ENCODE data around the gene TNFAIP2. TPM values are rescaled to one million over a fixed set of nuclear protein-coding genes. Genes with fewer than 3 reads are reported as not detected.

The TNFAIP2 gene
- total and polyA plus RNA-seq, 9 of the 15 experiments (the other 6 are each of a cell fraction or from before 2014, with no cell fraction given) = 22.6 to 68.6 (median 44.6) TPM

DNA sequence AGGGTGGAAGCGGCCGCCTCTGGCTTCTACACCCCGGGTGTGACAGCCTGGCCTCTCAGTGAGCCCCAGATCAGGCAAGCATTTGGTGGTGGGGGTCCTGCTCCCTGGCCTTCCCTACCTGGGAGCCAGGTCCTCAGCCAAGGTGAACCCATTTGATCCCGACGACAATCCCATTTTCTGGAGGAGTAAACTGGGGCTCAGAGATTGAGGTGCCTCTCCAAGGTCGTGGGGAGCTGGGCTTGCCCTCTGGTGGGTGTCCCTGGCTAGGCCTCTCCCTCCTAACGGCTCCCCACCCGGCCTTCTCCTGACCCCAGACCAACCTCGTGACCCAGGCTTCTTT is 31.4 kb upstream of the TNFAIP2 start (continued):
- no peak for TF ChIP-seq CAMTA2 (CRISPR knock-in tag; conservative IDR thresholded peaks at IDR 0.05)

DNA sequence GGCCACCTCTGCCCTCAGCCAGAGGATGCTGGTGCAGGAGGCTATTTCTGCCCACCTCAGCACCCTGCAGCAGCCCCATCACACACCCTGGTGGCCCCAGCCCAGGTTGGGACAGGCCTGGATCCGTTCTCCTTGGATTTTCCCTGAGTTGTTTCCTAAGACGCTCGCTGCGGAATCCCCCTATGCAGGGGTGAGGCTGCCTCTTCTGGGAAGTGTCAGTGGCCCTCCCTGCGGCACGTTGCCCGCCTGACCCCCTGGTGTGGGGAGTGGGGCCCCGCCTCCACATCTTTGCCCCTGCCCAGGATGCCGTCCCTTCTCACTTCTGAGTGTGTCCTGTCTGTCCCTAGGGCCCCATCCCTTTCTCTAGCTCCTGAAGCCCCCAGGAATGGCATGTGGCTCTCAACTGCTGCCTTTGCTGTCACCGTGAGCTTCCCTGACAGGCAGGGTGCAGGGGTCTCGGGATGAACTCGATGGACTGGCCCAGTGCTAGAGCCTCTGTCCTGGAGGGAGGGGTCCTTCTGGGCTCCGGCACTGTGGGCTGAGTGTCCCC is 29.3 kb upstream of the TNFAIP2 start:
- intact Hi-C loops (cut with micrococcal nuclease) (no loop called here), in situ Hi-C loops (cut with MboI) (no loop called here)
- FAIRE-seq = no peak
- H3K27me3 ChIP-seq (ENCODE audit: control insufficient read depth in 2 of 2, insufficient read depth in 2 of 2, low read length in 2 of 2) = no peaks in the 10 kb centered on the region
- H3K4me1 ChIP-seq (replicated peaks in 1 of 2; ENCODE audit: control insufficient read depth in 2 of 2, insufficient read depth in 2 of 2, low read length in 2 of 2) = peaks cover 17 to 81% of the 10 kb centered on the region in 2 experiments
- no peak overlapping the region for H3K4me2 ChIP-seq (ENCODE audit: insufficient read depth, low read length)
- no TSS peak for BruUV-seq (replicated peaks)
- no peak overlapping the region for H3K27ac ChIP-seq (ENCODE audit: extremely low read depth, low read depth, low read length)
- no peak for ATAC-seq
- H3K36me3 ChIP-seq (ENCODE audit: control insufficient read depth, insufficient read depth, low read length) = no peaks in the 10 kb centered on the region
- H4K20me1 ChIP-seq (replicated peaks; ENCODE audit: control insufficient read depth, insufficient read depth, low read length) = no peaks in the 10 kb centered on the region
- ChIA-PET POLR2A (interaction anchor here (0.6 kb wide), 1 partner anchor 14 kb away, joined by 3 read pairs; no protein-coding TSS in a partner anchor), CTCF (ENCODE audit: low intra/inter-chr PET ratio) (no interaction called here)
- no peak overlapping the region for H2AFZ ChIP-seq (ENCODE audit: low read depth, low read length)
- no peak for DNase-seq (ENCODE audit: extremely low read depth in 1 of 4, low spot score in 3 of 4)
- WGBS (ENCODE audit: insufficient coverage, low coverage, missing lambda C conversion rate) = 90% methylated on average over 4 of the region's 13 CpGs
- peak overlapping the region in 1 of 2 experiments; percentile 45; a peak in 1 of 4 replicates for H3K9ac ChIP-seq (ENCODE audit: insufficient read depth in 1 of 2, low read depth in 2 of 2, low read length in 2 of 2)
- H3K4me3 ChIP-seq = no peak overlapping the region
- no peaks in the 10 kb centered on the region for H3K9me1 ChIP-seq (ENCODE audit: control insufficient read depth, insufficient read depth, low read length)
- no peaks in the 10 kb centered on the region for H3K79me2 ChIP-seq (ENCODE audit: control insufficient read depth, insufficient read depth, low read length)
- no peaks in the 10 kb centered on the region for H3K9me3 ChIP-seq (replicated peaks; ENCODE audit: control insufficient read depth, insufficient read depth, low read depth, low read length)
- TF ChIP-seq SMC3 (conservative IDR thresholded peaks at IDR 0.05; ENCODE audit: insufficient read depth, low read depth, low read length) (no peak), HDAC1 (IDR thresholded peaks at IDR 0.05) (no peak), MCM3 (IDR thresholded peaks at IDR 0.05) (no peak), GATAD2A (IDR thresholded peaks at IDR 0.05) (no peak), FOXJ3 (CRISPR knock-in tag; IDR thresholded peaks at IDR 0.05) (no peak), EWSR1 (IDR thresholded peaks at IDR 0.05; ENCODE audit: borderline replicate concordance, low read depth, partially characterized antibody) (no peak), JUND (IDR thresholded peaks at IDR 0.05; ENCODE audit: borderline replicate concordance, low read depth, low read length) (no peak), JUND (tag; IDR thresholded peaks at IDR 0.05; ENCODE audit: borderline replicate concordance, low read depth, low read length) (no peak)
- TF ChIP-seq, protein P1, sequence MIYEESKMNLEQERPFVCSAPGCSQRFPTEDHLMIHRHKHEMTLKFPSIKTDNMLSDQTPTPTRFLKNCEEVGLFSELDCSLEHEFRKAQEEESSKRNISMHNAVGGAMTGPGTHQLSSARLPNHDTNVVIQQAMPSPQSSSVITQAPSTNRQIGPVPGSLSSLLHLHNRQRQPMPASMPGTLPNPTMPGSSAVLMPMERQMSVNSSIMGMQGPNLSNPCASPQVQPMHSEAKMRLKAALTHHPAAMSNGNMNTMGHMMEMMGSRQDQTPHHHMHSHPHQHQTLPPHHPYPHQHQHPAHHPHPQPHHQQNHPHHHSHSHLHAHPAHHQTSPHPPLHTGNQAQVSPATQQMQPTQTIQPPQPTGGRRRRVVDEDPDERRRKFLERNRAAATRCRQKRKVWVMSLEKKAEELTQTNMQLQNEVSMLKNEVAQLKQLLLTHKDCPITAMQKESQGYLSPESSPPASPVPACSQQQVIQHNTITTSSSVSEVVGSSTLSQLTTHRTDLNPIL (CRISPR knock-in tag; IDR thresholded peaks at IDR 0.05) = no peak
- TF ChIP-seq, protein P2, sequence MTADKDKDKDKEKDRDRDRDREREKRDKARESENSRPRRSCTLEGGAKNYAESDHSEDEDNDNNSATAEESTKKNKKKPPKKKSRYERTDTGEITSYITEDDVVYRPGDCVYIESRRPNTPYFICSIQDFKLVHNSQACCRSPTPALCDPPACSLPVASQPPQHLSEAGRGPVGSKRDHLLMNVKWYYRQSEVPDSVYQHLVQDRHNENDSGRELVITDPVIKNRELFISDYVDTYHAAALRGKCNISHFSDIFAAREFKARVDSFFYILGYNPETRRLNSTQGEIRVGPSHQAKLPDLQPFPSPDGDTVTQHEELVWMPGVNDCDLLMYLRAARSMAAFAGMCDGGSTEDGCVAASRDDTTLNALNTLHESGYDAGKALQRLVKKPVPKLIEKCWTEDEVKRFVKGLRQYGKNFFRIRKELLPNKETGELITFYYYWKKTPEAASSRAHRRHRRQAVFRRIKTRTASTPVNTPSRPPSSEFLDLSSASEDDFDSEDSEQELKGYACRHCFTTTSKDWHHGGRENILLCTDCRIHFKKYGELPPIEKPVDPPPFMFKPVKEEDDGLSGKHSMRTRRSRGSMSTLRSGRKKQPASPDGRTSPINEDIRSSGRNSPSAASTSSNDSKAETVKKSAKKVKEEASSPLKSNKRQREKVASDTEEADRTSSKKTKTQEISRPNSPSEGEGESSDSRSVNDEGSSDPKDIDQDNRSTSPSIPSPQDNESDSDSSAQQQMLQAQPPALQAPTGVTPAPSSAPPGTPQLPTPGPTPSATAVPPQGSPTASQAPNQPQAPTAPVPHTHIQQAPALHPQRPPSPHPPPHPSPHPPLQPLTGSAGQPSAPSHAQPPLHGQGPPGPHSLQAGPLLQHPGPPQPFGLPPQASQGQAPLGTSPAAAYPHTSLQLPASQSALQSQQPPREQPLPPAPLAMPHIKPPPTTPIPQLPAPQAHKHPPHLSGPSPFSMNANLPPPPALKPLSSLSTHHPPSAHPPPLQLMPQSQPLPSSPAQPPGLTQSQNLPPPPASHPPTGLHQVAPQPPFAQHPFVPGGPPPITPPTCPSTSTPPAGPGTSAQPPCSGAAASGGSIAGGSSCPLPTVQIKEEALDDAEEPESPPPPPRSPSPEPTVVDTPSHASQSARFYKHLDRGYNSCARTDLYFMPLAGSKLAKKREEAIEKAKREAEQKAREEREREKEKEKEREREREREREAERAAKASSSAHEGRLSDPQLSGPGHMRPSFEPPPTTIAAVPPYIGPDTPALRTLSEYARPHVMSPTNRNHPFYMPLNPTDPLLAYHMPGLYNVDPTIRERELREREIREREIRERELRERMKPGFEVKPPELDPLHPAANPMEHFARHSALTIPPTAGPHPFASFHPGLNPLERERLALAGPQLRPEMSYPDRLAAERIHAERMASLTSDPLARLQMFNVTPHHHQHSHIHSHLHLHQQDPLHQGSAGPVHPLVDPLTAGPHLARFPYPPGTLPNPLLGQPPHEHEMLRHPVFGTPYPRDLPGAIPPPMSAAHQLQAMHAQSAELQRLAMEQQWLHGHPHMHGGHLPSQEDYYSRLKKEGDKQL (CRISPR knock-in tag; IDR thresholded peaks at IDR 0.05; ENCODE audit: borderline replicate concordance) = no peak
- TF ChIP-seq, protein P3, sequence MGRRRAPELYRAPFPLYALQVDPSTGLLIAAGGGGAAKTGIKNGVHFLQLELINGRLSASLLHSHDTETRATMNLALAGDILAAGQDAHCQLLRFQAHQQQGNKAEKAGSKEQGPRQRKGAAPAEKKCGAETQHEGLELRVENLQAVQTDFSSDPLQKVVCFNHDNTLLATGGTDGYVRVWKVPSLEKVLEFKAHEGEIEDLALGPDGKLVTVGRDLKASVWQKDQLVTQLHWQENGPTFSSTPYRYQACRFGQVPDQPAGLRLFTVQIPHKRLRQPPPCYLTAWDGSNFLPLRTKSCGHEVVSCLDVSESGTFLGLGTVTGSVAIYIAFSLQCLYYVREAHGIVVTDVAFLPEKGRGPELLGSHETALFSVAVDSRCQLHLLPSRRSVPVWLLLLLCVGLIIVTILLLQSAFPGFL (CRISPR knock-in tag; IDR thresholded peaks at IDR 0.05) = no peak

Measured in K562 (cell line).